ENCODE results near the gene ALK. TPM values are rescaled to one million over a fixed set of nuclear protein-coding genes. Genes with fewer than 3 reads are reported as not detected.

Gene ALK
- total RNA-seq, 1 experiment from 2014 or later: 0.87 TPM

- ATAC-seq (no peak), DNase-seq (no peak)
- Histone ChIP-seq H3K9me2 (replicated peaks; ENCODE audit: low read length) (no peaks in the 10 kb centered on the region), H3K9me3 (ENCODE audit: low read length) (no peaks in the 10 kb centered on the region), H3K4me1 (ENCODE audit: insufficient read depth, low read length) (no peaks in the 10 kb centered on the region), H2AFZ (ENCODE audit: low read length) (no peak overlapping the region), H3K27me3 (ENCODE audit: low read length) (peaks cover 87% of the 10 kb centered on the region), H3K36me3 (ENCODE audit: low read depth, low read length) (no peaks in the 10 kb centered on the region), H3F3A (ENCODE audit: low read length, unreplicated experiment) (no peaks in the 10 kb centered on the region), H3K9ac (ENCODE audit: low read length) (no peak overlapping the region), H3K4me2 (ENCODE audit: low read length) (no peak overlapping the region), H3K4me3 (ENCODE audit: low read length) (no peak overlapping the region), H3K79me2 (ENCODE audit: low read length) (no peaks in the 10 kb centered on the region), H3K27ac (ENCODE audit: low read length) (no peak overlapping the region), H4K20me1 (ENCODE audit: low read length) (no peaks in the 10 kb centered on the region)
- POLR2A ChIA-PET (ENCODE audit: unreplicated experiment): no interaction called here
- no TSS peak for BruUV-seq (replicated peaks)
- intact Hi-C loops (cut with micrococcal nuclease): no loop called here
- no peak for TF ChIP-seq CTCF (conservative IDR thresholded peaks at IDR 0.05; ENCODE audit: low read depth, low read length)
- no peak for TF ChIP-seq EZH2 (IDR thresholded peaks at IDR 0.05; ENCODE audit: low read length, unreplicated experiment)
- TF ChIP-seq EZH2phosphoT487 (IDR thresholded peaks at IDR 0.05; ENCODE audit: borderline replicate concordance, low read length): no peak
- CTCF ChIA-PET: no interaction called here
These were observed 41.5 kb upstream of the ALK start for GRCh38 chr2:29962922-29963321.

- BruUV-seq (replicated peaks): no TSS peak
- no peak for ATAC-seq
- H3K36me3 ChIP-seq (ENCODE audit: low read depth, low read length): no peaks in the 10 kb centered on the region
- H3K27me3 ChIP-seq (ENCODE audit: low read length): peaks cover 42% of the 10 kb centered on the region
- H3K79me2 ChIP-seq (ENCODE audit: low read length): no peaks in the 10 kb centered on the region
- no peak overlapping the region for H3K9ac ChIP-seq (ENCODE audit: low read length)
- no peaks in the 10 kb centered on the region for H3K4me1 ChIP-seq (ENCODE audit: insufficient read depth, low read length)
- TF ChIP-seq EZH2 (IDR thresholded peaks at IDR 0.05; ENCODE audit: low read length, unreplicated experiment) (no peak), CTCF (conservative IDR thresholded peaks at IDR 0.05; ENCODE audit: low read depth, low read length) (no peak), EZH2phosphoT487 (IDR thresholded peaks at IDR 0.05; ENCODE audit: borderline replicate concordance, low read length) (no peak)
- H3K4me3 ChIP-seq (ENCODE audit: low read length): no peak overlapping the region
- POLR2A ChIA-PET (ENCODE audit: unreplicated experiment): no interaction called here
- H3K9me2 ChIP-seq (replicated peaks; ENCODE audit: low read length): no peaks in the 10 kb centered on the region
- no peaks in the 10 kb centered on the region for H3F3A ChIP-seq (ENCODE audit: low read length, unreplicated experiment)
- H3K4me2 ChIP-seq (ENCODE audit: low read length): no peak overlapping the region
- DNase-seq: no peak
- H4K20me1 ChIP-seq (ENCODE audit: low read length): no peaks in the 10 kb centered on the region
- no peak overlapping the region for H2AFZ ChIP-seq (ENCODE audit: low read length)
- no peak overlapping the region for H3K27ac ChIP-seq (ENCODE audit: low read length)
- intact Hi-C loops (cut with micrococcal nuclease): no loop called here
- CTCF ChIA-PET: no interaction called here
- H3K9me3 ChIP-seq (ENCODE audit: low read length): no peaks in the 10 kb centered on the region
These were observed 32.9 kb upstream of the ALK start for GRCh38 chr2:29954316-29954715.

- no peaks in the 10 kb centered on the region for H3K4me1 ChIP-seq (ENCODE audit: insufficient read depth, low read length)
- ATAC-seq (no peak), DNase-seq (no peak)
- no peak overlapping the region for H3K9ac ChIP-seq (ENCODE audit: low read length)
- H2AFZ ChIP-seq (ENCODE audit: low read length): no peak overlapping the region
- no peak overlapping the region for H3K4me3 ChIP-seq (ENCODE audit: low read length)
- H3K79me2 ChIP-seq (ENCODE audit: low read length): no peaks in the 10 kb centered on the region
- BruUV-seq (replicated peaks): no TSS peak
- no peaks in the 10 kb centered on the region for H3K36me3 ChIP-seq (ENCODE audit: low read depth, low read length)
- peaks cover 44% of the 10 kb centered on the region for H3K27me3 ChIP-seq (ENCODE audit: low read length)
- H3K9me3 ChIP-seq (ENCODE audit: low read length): no peaks in the 10 kb centered on the region
- ChIA-PET CTCF (no interaction called here), POLR2A (ENCODE audit: unreplicated experiment) (no interaction called here)
- intact Hi-C loops (cut with micrococcal nuclease): no loop called here
- no peaks in the 10 kb centered on the region for H4K20me1 ChIP-seq (ENCODE audit: low read length)
- no peaks in the 10 kb centered on the region for H3K9me2 ChIP-seq (replicated peaks; ENCODE audit: low read length)
- no peak overlapping the region for H3K27ac ChIP-seq (ENCODE audit: low read length)
- TF ChIP-seq EZH2phosphoT487 (IDR thresholded peaks at IDR 0.05; ENCODE audit: borderline replicate concordance, low read length): no peak
- TF ChIP-seq EZH2 (IDR thresholded peaks at IDR 0.05; ENCODE audit: low read length, unreplicated experiment): no peak
- TF ChIP-seq CTCF (conservative IDR thresholded peaks at IDR 0.05; ENCODE audit: low read depth, low read length): no peak
- H3K4me2 ChIP-seq (ENCODE audit: low read length): no peak overlapping the region
- H3F3A ChIP-seq (ENCODE audit: low read length, unreplicated experiment): no peaks in the 10 kb centered on the region
These were observed 31.6 kb upstream of the ALK start for GRCh38 chr2:29952973-29953372.
